ENCODE results near the gene FOXC1. TPM values are rescaled to one million over a fixed set of nuclear protein-coding genes. Genes with fewer than 3 reads are reported as not detected.

FOXC1 gene
- total RNA-seq, 1 donor, result 2.2 TPM

DNA sequence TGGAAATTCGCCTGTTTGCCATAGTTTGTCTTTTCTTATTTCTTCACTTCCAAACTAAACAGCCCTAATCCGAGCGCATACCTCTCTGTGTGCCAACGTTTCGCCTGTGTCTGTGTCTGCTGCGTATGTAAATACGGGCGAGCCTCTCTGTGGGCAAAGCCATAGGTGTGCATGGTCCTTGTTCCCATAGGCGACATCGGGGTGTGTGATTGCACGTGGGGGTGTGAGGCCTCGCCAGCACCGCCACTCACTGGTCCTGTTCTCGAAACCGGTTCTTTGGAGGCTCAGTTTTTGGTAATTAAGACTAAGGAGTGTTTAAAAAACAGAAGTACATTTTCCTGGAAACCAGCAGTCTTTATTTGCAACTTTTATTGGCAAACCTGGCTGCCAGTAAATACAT is 6.0 kb upstream of the FOXC1 start:
- TF ChIP-seq, protein P1, sequence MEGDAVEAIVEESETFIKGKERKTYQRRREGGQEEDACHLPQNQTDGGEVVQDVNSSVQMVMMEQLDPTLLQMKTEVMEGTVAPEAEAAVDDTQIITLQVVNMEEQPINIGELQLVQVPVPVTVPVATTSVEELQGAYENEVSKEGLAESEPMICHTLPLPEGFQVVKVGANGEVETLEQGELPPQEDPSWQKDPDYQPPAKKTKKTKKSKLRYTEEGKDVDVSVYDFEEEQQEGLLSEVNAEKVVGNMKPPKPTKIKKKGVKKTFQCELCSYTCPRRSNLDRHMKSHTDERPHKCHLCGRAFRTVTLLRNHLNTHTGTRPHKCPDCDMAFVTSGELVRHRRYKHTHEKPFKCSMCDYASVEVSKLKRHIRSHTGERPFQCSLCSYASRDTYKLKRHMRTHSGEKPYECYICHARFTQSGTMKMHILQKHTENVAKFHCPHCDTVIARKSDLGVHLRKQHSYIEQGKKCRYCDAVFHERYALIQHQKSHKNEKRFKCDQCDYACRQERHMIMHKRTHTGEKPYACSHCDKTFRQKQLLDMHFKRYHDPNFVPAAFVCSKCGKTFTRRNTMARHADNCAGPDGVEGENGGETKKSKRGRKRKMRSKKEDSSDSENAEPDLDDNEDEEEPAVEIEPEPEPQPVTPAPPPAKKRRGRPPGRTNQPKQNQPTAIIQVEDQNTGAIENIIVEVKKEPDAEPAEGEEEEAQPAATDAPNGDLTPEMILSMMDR (IDR thresholded peaks at IDR 0.05; ENCODE audit: insufficient read depth, low read depth, low read length), result no peak
- no peak for DNase-seq (ENCODE audit: low read depth)
- H3K4me3 ChIP-seq (ENCODE audit: low read depth, low read length), result no peak overlapping the region

DNA sequence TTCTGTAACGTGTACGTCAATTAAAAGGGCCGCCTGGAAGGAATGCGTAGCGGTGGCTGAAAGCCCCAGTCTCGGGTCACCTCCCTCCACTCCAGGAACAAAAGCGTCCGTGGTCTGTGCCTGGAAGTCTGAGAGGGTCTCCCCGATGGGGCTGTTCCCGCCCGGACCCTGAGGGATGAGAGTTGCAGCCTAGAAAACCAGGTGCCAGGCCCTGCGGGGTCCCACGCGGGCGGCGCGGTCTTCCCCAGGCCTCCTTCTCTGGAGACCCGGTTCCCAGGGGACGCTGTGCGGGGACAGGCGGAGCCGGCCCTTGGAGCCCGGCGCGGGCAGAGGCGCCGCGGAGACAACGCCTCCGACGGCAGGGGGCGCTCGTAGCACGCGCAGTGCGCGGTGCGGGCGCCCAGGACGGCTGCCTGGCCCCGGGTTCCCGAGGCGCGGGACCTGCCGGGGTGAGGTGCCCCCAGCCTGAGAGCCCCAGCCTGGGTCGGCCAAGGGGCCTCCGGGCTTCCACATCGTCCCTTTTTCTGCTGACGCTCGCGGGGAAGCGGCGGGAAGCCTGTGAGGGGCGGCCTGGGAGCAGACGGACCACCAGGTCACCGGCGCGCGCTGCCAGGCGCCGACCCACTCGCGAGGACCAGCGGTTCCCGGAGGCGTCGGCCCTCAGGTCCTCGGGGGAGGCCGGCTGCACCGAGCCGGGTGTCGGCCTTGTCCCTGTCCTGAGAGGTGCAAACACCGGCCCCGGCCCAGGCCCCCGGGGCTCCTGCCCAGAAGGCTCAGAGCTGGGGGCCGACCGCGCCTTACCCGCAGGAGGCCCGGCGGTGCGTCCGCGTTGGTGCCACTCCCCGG is 5.3 kb upstream of the FOXC1 start:
- TF ChIP-seq, protein P1 (IDR thresholded peaks at IDR 0.05; ENCODE audit: insufficient read depth, low read depth, low read length), result peak; percentile 73
- no peak overlapping the region for H3K4me3 ChIP-seq (ENCODE audit: low read depth, low read length)
- DNase-seq (ENCODE audit: low read depth), result no peak

DNA sequence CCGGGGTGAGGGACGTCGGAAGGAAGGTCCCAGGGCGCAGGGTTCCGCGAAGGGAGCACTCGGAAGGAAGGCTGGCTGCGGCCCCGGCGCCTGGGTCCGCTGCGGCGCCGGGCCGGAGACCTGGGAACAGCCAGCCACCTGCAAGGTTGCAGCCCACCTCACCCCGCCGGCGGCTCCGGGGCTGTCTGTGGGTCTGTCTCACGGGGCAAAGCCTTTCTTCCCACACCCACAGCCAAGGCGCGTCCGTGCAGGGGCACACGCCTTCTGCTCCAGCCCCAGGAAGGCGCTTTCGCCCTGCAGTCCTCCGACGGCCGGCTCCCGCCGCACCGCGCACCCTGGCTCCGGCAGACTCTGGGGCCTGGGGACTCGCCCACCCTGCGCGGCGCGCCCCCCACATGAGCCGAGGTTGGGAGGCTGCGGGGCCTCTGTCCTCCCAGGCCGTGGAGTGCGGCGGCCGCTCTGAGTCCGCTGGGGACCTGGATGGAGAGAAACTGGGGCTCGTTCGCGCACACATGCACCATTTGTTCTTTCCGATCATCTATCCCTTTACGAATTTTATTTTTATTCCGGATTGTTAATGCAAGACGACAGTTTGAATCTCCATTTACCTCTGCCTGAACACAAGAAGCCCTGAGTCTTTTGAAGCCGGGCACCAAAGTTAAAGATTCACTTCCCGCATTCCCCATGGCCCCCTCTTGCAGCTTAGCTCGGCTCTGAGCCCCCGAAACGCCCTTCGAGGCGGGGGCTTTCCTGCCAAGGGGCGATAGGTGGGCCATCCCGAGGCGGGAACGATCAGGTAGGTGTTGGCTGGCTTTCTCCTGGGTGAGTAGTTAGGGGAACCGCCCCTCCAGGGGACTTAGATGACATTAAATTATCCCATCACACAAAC is 4.5 kb upstream of the FOXC1 start:
- TF ChIP-seq, protein P1 (IDR thresholded peaks at IDR 0.05; ENCODE audit: insufficient read depth, low read depth, low read length), result no peak
- H3K4me3 ChIP-seq (ENCODE audit: low read depth, low read length), result no peak overlapping the region
- no peak for DNase-seq (ENCODE audit: low read depth)

DNA sequence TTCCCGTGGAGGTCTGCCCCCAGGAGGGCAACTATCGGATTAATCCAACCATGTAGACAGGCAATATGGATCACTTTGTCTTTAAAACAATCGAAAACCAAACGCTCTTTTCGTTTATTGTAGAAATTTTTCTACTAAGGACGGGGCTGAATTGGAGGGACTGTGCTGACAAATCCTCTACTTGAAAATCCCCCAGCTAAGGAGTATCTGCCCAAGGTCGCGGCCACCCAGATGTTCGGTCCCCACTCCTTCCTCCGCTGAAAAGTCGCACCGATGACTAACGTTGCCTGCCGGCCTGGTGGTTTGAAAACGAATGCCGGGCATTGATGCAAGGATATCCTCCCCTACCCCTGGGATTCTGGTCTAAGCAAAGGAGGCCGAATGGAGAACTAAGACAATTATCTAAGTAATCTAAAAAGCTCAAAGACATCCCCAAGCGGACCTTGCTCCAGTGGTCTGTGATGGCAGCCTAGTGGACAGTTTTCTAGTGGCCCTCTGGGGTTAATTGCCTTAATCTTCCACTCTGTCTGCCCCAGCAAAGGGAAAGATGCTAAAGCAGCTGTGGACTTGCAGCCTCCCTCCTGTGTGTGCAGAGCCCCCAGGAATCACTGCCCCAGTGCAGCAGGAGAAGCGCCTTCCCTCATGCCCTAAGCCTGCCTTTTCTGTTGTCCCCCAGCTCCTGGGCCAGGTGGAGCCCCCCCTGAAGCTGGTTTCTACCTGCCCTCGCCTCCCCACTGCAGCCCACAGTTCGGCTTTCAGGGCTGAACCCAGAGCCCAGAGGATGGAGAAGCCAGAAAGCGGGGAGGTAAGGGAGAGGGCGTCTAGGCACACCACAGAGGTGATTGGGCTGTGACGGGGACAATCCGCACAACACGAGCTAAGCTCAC is 3.6 kb upstream of the FOXC1 start:
- no peak for DNase-seq (ENCODE audit: low read depth)
- TF ChIP-seq, protein P1 (IDR thresholded peaks at IDR 0.05; ENCODE audit: insufficient read depth, low read depth, low read length), result no peak
- H3K4me3 ChIP-seq (ENCODE audit: low read depth, low read length), result no peak overlapping the region

DNA sequence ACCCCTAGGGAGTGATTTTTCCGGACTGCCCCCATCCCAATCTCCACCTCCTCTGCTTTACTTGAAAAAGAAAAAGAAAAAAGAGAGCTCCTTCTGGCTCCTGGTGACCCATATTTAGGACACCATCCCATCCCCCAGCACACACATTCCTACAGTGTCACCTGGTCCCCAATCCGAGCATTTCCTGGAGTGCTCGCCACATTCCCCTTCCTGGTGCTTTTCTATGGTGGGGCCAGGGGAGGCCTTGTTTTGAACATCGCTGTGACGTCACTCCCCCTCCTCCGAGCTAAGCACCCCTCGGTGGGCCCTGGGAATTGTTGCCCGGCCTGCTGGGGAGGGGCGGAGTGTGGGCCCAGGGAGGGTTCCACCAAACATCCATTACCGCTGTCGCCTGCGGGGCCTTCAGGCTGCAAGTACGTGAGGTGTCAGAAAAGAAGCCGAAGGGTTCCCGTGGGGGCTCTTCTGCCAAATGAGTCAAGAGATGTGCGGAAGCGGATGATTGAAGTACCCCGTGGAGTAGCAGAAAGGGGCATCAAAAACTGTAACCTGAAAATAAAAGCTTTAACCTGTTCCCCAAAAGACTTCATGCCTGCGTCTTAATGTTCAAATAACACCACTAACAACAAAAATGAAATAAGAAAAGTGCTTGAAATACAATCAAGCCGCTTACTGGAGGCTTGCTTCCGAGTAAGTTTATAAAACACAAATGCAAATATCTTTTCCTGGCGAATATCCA is 2.8 kb upstream of the FOXC1 start:
- no peak for DNase-seq (ENCODE audit: low read depth)
- TF ChIP-seq, protein P1 (IDR thresholded peaks at IDR 0.05; ENCODE audit: insufficient read depth, low read depth, low read length), result no peak
- H3K4me3 ChIP-seq (ENCODE audit: low read depth, low read length), result no peak overlapping the region

All from fibroblast of villous mesenchyme (primary cell).